Coronary artery (tissue), 2 donors: ENCODE measurements around the gene HPN.

Experiments used
- DNase-seq: peaks from one replicate; pipeline ENCODE4 v3.0.0-alpha.2; 2017; ENCODE audit warnings: low spot score
- H3K27ac ChIP-seq, 2 donors: fragments of 200-600 bp; sonication (generic); one replicate each; pipeline ENCODE4 v1.5.1; 2016 to 2019
- H3K4me3 ChIP-seq: fragments of 200-600 bp; sonication (generic); 2 replicates; pipeline ENCODE4 v1.5.1; 2016; ENCODE audit warnings: mild to moderate bottlenecking, moderate library complexity
- CTCF ChIP-seq: fragments of 200-600 bp; sonication (generic); IDR thresholded peaks from one replicate; pipeline ENCODE4 v1.5.1; 2019; ENCODE audit warnings: antibody characterized with exemption

Gene HPN

GRCh38 chr19:35104361-35104760, 62.8 kb downstream of the HPN start:
- DNase-seq = no peak

DNA sequence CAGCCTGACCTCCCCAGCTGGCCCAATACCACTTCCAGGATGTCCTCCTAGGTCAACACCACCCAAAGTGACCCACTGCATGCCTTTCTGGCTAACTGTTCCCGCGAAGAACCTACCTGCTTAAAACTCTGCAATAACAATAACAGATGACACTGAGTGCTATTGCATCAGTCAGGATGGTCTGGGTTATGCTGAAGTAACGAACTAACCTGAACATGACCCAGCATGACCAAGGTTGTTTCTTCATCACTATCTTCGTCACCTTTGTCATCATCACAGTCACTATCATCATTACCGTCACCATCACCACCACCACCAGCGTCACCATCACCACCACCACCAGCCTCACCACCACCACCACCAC, 63.5 kb downstream of the HPN start:
- no peak overlapping the region for H3K27ac ChIP-seq
- DNase-seq = no peak
- no peak for TF ChIP-seq CTCF
- H3K4me3 ChIP-seq = no peak overlapping the region

More at GRCh38 chr19:35104361-35104760, 62.8 kb downstream of the HPN start:
- TF ChIP-seq CTCF = no peak
- Histone ChIP-seq H3K27ac (no peak overlapping the region), H3K4me3 (no peak overlapping the region)

GRCh38 chr19:35105411-35106290, 64.1 kb downstream of the HPN start:
- H3K4me3 ChIP-seq = no peak overlapping the region
- no peak for DNase-seq
- no peak for TF ChIP-seq CTCF
- H3K27ac ChIP-seq = peak overlapping the region in 1 of 2 donors; percentile 4

DNA sequence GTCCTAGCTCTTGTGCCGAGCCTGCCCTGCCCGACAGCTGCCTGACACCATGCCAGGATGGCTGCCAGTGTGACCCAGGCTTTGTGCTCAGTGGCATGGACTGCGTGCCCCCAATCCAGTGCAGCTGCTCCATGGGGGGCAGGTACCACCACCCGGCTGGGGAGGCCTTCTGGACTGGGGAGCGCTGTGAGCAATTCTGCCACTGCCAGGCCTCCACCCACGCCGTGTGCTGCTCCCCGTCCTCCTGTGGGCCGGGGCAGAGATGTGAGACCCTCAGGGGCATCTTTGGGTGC, 64.7 kb downstream of the HPN start:
- no peak overlapping the region for H3K27ac ChIP-seq
- no peak for TF ChIP-seq CTCF
- no peak for DNase-seq
- no peak overlapping the region for H3K4me3 ChIP-seq

DNA sequence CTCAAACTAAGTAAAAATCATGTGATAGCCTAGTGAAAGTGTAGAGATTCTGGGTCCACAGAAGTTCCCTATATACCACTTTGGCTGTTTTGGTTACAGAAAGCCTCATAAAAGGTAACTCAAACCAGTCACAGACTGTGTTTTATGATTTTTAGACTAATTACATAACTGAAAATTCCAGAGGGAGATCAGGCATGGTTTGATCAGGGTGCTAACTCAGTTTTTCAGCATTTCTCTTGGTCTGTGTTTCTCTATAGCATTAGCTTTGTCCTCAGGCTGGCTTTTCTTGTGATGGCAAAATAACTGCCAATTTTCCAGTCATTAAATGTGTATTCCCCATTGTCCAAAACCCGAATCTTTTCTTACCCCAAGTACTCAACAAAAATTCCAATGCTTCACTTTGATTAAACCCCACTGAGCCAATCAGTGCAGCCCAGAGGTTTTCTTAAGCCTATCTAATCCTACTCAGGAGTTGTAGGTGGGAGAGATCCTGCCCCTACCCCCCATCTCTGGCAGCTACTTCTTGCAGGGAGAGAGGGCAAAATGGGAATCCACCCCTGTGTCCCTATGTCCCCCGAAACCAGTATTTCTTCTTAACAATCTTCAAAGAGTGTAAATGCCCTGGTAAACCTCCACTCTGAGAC, 65.5 kb downstream of the HPN start:
- H3K4me3 ChIP-seq = no peak overlapping the region
- H3K27ac ChIP-seq = no peak overlapping the region
- no peak for DNase-seq

GRCh38 chr19:35107545-35107944, 66.0 kb downstream of the HPN start:
- Histone ChIP-seq H3K4me3 (no peak overlapping the region), H3K27ac (peak overlapping the region in 1 of 2 donors; percentile 23)
- no peak for TF ChIP-seq CTCF
- no peak for DNase-seq

More for the DNA sequence above, 65.5 kb downstream of the HPN start:
- no peak for TF ChIP-seq CTCF

DNA sequence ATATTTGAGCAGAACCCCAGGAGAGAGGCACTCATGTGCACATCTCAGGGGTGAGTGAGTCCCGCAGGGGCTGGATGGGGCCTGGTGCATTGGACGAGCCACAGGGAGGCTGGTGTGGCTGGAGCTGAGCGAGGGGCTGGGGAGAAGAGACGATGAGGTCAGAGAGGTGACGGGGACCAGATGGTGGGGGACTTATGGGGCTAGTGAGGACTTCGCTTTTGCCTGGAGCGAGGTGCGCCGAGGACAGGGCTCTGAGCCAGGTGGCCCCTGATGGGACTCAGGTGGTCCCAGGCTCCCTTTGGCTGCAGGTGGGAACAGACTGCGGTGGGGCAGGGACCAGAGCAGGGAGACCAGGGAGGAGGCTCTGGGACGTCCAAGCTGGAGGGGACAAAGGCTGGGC, 67.2 kb downstream of the HPN start:
- Histone ChIP-seq H3K4me3 (no peak overlapping the region), H3K27ac (peak overlapping the region in 1 of 2 donors; percentile 3)
- no peak for TF ChIP-seq CTCF
- DNase-seq = no peak
